ENCODE results near the gene ZNF536. TPM values are rescaled to one million over a fixed set of nuclear protein-coding genes. Genes with fewer than 3 reads are reported as not detected.

Gene ZNF536
- total RNA-seq, 1 experiment from 2014 or later: not detected

DNA sequence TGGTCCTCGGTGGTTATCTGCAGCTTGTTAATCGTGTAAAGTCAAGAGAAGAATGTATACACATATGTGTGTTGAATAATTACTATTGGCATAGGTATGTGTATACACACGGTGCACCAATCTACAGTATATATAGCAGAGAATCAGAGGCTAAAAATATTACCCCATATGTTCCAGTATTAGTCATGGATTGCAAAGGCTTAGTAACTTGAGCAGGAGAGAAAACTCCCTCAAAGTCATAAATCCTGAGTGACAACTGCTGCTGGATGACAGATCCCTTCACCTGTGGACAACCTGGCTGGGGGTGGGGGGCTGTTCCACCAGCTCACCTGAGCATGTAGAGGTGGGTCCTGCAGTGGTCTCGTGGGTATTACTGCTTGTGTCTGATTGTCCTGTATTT, 185.0 kb downstream of the ZNF536 start:
- no TSS peak for BruUV-seq (replicated peaks)
- CTCF ChIA-PET: interaction anchor here (0.7 kb wide), 1 partner anchor 83 kb away, joined by 3 read pairs; no protein-coding TSS in a partner anchor
- POLR2A ChIA-PET: no interaction called here

DNA sequence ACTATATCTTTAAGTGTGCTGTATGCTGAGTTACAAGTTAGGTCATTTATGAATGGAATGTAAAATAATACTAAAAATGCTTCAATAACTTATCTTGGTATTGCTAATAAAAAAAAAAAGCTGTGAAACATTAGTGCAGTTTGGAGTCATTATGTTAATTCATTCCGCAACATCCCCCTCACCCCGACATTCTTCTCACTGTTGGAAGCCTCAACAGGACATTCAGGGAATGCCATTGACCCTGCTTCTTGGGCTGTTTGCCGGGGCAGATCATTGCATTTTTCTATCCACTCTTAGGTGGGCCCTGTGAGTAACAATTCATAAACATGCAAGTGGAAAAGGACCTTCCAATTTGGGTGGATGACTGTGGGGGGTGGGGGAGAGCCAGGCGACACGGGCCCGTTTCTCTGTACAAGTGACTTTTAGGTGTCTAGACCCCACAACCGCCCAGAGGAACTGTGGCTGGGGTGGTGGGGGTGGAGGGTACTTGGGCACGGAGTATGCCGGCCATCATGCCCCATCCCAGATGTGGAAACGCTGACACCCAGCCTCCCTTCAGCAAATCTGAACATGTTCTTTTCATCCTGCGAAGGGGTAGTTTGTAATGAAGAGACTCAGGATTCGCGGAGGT, 185.9 kb downstream of the ZNF536 start:
- Mint-ChIP-seq H3K27ac (ENCODE audit: unreplicated experiment) (no peak overlapping the region), H3K9me3 (ENCODE audit: unreplicated experiment) (no peaks in the 10 kb centered on the region), H3K4me3 (ENCODE audit: unreplicated experiment) (no peak overlapping the region), H3K36me3 (ENCODE audit: insufficient read depth, unreplicated experiment) (no peaks in the 10 kb centered on the region), H3K27me3 (ENCODE audit: insufficient read depth, unreplicated experiment) (peaks cover 12% of the 10 kb centered on the region), H3K4me1 (ENCODE audit: low read depth, unreplicated experiment) (no peaks in the 10 kb centered on the region)
- no TSS peak for BruUV-seq (replicated peaks)
- TF ChIP-seq, protein P1, sequence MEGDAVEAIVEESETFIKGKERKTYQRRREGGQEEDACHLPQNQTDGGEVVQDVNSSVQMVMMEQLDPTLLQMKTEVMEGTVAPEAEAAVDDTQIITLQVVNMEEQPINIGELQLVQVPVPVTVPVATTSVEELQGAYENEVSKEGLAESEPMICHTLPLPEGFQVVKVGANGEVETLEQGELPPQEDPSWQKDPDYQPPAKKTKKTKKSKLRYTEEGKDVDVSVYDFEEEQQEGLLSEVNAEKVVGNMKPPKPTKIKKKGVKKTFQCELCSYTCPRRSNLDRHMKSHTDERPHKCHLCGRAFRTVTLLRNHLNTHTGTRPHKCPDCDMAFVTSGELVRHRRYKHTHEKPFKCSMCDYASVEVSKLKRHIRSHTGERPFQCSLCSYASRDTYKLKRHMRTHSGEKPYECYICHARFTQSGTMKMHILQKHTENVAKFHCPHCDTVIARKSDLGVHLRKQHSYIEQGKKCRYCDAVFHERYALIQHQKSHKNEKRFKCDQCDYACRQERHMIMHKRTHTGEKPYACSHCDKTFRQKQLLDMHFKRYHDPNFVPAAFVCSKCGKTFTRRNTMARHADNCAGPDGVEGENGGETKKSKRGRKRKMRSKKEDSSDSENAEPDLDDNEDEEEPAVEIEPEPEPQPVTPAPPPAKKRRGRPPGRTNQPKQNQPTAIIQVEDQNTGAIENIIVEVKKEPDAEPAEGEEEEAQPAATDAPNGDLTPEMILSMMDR (IDR thresholded peaks at IDR 0.05; ENCODE audit: insufficient read depth in 1 of 2, low read depth in 1 of 2, low read length in 1 of 2, severe bottlenecking in 1 of 2, unreplicated experiment in 1 of 2): no peak
- Histone ChIP-seq H3K4me3 (ENCODE audit: low read depth, low read length) (no peak overlapping the region), H3K36me3 (ENCODE audit: control insufficient read depth, insufficient read depth, low read length) (no peaks in the 10 kb centered on the region), H3K4me1 (no peaks in the 10 kb centered on the region), H3K9me3 (no peaks in the 10 kb centered on the region), H3K27me3 (replicated peaks; ENCODE audit: control insufficient read depth, insufficient read depth, low read length) (no peaks in the 10 kb centered on the region; the same call in 1 of the 2 replicates)
- DNase-seq: no peak
- intact Hi-C loops (cut with micrococcal nuclease; ENCODE audit: unreplicated experiment): no loop called here
- ChIA-PET POLR2A (no interaction called here), CTCF (interaction anchor here (0.7 kb wide), 1 partner anchor 82 kb away, joined by 3 read pairs; no protein-coding TSS in a partner anchor)

More for the DNA sequence above, 185.0 kb downstream of the ZNF536 start:
- no peaks in the 10 kb centered on the region for H3K9me3 ChIP-seq
- no peak overlapping the region for H3K4me3 Mint-ChIP-seq (ENCODE audit: unreplicated experiment)
- no peaks in the 10 kb centered on the region for H3K9me3 Mint-ChIP-seq (ENCODE audit: unreplicated experiment)
- no peaks in the 10 kb centered on the region for H3K36me3 Mint-ChIP-seq (ENCODE audit: insufficient read depth, unreplicated experiment)
- H3K4me1 Mint-ChIP-seq (ENCODE audit: low read depth, unreplicated experiment): no peaks in the 10 kb centered on the region
- no peak overlapping the region for H3K4me3 ChIP-seq (ENCODE audit: low read depth, low read length)
- peaks cover 12% of the 10 kb centered on the region for H3K27me3 Mint-ChIP-seq (ENCODE audit: insufficient read depth, unreplicated experiment)
- H3K27ac Mint-ChIP-seq (ENCODE audit: unreplicated experiment): no peak overlapping the region
- DNase-seq: no peak
- intact Hi-C loops (cut with micrococcal nuclease; ENCODE audit: unreplicated experiment): no loop called here
- TF ChIP-seq, protein P1 (IDR thresholded peaks at IDR 0.05; ENCODE audit: insufficient read depth in 1 of 2, low read depth in 1 of 2, low read length in 1 of 2, severe bottlenecking in 1 of 2, unreplicated experiment in 1 of 2): no peak
- no peaks in the 10 kb centered on the region; the same call in 1 of the 2 replicates for H3K27me3 ChIP-seq (replicated peaks; ENCODE audit: control insufficient read depth, insufficient read depth, low read length)
- no peaks in the 10 kb centered on the region for H3K36me3 ChIP-seq (ENCODE audit: control insufficient read depth, insufficient read depth, low read length)
- H3K4me1 ChIP-seq: no peaks in the 10 kb centered on the region

DNA sequence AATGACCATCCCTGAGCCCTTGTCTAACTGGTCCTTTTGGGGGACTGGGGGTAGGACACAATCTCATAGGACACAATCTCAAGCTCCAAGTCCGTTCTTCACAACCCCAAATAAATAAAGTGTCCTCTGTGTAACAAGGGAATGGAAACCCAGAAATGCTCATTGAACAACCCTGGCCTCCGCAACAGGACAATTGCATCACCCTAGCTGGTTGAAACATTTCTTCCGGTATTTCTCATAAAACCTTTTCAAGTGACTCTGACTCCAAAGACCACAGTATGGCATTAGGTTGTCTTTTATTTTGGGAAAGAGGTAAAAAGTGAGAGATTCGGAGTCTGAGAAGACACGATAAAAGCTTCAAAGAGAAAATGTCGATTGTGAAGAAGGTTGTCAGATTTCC, 186.6 kb downstream of the ZNF536 start:
- no TSS peak for BruUV-seq (replicated peaks)
- TF ChIP-seq, protein P1 (IDR thresholded peaks at IDR 0.05; ENCODE audit: insufficient read depth in 1 of 2, low read depth in 1 of 2, low read length in 1 of 2, severe bottlenecking in 1 of 2, unreplicated experiment in 1 of 2): no peak
- no peak for DNase-seq
- no peaks in the 10 kb centered on the region for H3K36me3 ChIP-seq (ENCODE audit: control insufficient read depth, insufficient read depth, low read length)
- H3K4me1 ChIP-seq: no peaks in the 10 kb centered on the region
- CTCF ChIA-PET: no interaction called here
- POLR2A ChIA-PET: no interaction called here
- Mint-ChIP-seq H3K9me3 (ENCODE audit: unreplicated experiment) (no peaks in the 10 kb centered on the region), H3K4me3 (ENCODE audit: unreplicated experiment) (no peak overlapping the region), H3K27ac (ENCODE audit: unreplicated experiment) (no peak overlapping the region), H3K4me1 (ENCODE audit: low read depth, unreplicated experiment) (no peaks in the 10 kb centered on the region), H3K27me3 (ENCODE audit: insufficient read depth, unreplicated experiment) (peaks cover 16% of the 10 kb centered on the region), H3K36me3 (ENCODE audit: insufficient read depth, unreplicated experiment) (no peaks in the 10 kb centered on the region)
- H3K4me3 ChIP-seq (ENCODE audit: low read depth, low read length): no peak overlapping the region
- no peaks in the 10 kb centered on the region for H3K9me3 ChIP-seq
- no peaks in the 10 kb centered on the region; the same call in 1 of the 2 replicates for H3K27me3 ChIP-seq (replicated peaks; ENCODE audit: control insufficient read depth, insufficient read depth, low read length)
- intact Hi-C loops (cut with micrococcal nuclease; ENCODE audit: unreplicated experiment): no loop called here
